Stimulated activated CD8-positive, alpha-beta memory T cell treated with anti-CD3 and anti-CD28 coated beads, Interleukin-15, amount 100 ng/mL, for 24 hours (primary cell): ENCODE measurements around the gene CCDC93.
"Not testable (repeated sequence)": the region's sequence is repeated elsewhere in the genome, so short reads cannot be mapped to it uniquely, and the experiment has no call there.

Experiments
- DNase-seq: peaks from one replicate; pipeline ENCODE4 v3.0.0-alpha.2; 2020; ENCODE audit warnings: low read depth

The CCDC93 gene

GRCh38 chr2:118045286-118045685 is 31.4 kb upstream of the CCDC93 start:
- no peak for DNase-seq

- DNase-seq, result no peak
These were observed 31.0 kb upstream of the CCDC93 start for GRCh38 chr2:118044854-118045253.

- no peak for DNase-seq
These were observed 30.3 kb upstream of the CCDC93 start for GRCh38 chr2:118044103-118044716.

GRCh38 chr2:118040891-118041290 is 27.0 kb upstream of the CCDC93 start:
- DNase-seq, result no peak

DNA sequence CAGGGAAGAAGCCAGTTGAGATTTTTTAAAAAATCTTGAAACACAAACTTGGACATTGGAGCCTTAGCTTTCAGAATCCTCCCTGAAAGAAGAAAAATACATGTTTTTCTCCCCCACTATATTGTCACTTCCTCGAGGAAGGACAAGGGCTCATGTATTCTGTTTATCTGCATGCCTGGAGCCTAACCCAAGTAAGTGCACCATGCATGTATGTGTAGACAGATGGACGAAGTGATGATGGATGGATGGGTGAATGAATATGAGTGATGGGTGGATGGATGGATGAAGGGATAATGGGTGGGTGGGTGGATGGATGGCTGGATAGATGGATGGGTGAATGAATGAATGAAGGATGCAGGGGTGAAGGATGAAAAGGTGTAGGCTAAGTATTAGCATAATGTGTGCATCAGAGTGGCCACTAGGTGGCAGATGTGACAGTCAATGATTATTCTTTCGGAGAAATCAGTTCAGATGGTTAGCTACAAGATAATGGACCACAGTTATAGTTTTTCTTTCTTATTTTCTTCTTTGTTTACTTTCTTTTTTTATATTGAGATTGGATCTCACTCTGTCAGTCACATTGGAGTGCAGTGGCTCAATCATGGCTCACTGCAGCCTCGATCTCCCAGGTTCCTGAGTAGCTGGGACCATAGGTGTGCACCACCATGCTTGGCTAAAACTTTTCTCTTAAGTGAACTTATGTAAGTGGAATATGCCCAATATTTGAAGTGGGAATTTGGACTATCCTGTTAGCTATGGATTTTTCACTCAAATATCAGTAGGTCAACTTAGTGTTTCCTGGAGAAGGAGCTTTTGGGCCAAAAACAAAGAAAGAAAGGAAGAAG is 18.5 kb upstream of the CCDC93 start:
- DNase-seq, result no peak

- DNase-seq, result no peak
These were observed 17.7 kb upstream of the CCDC93 start for GRCh38 chr2:118031566-118031965.

GRCh38 chr2:118029025-118029424 is 15.2 kb upstream of the CCDC93 start:
- DNase-seq, result no peak

- no peak for DNase-seq
These were observed 7.5 kb upstream of the CCDC93 start for GRCh38 chr2:118021356-118021755.

DNA sequence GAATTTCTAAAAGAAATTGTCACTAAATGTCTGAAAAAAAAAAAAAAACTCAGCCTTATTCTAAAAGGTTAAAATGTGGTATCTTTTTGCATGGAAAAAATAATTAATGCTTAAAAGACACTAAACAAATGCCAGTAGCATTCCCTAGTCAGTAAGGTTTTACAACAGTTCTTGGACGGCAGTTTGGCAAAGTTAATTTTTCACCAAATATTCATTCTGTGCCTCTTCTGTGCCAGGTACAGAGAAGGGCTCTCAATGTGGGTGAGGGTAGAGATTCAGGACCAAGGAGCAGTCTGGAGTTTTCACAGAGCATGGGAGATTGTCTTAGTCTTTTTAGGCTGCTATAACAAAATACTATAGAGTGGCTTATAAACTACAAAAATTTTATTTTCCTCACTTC is 6.0 kb upstream of the CCDC93 start:
- DNase-seq, result no peak

- no peak for DNase-seq
These were observed 3.0 kb upstream of the CCDC93 start for GRCh38 chr2:118016911-118017310.

- not testable (repeated sequence) for DNase-seq
These were observed 1.9 kb upstream of the CCDC93 start for GRCh38 chr2:118015761-118016160.

DNA sequence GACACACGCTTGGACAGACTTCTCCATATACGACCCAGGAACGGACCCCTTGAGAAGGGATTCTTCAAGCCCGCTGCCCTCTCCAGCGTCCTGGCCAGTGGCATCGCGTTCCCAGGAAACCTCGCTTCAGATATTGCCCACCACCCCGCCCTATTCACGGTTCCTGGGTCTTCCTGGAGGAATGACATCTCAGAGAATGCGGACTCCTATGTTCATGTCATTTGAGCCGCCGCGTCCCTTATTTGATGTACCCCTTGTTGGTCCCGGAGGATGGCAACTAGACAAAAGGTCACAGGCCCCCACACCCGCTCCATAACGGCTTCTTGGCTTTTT is 588 bp upstream of the CCDC93 start:
- DNase-seq, result no peak

GRCh38 chr2:118013221-118013723 is 598 bp downstream of the CCDC93 start:
- peak; percentile 6 for DNase-seq

DNA sequence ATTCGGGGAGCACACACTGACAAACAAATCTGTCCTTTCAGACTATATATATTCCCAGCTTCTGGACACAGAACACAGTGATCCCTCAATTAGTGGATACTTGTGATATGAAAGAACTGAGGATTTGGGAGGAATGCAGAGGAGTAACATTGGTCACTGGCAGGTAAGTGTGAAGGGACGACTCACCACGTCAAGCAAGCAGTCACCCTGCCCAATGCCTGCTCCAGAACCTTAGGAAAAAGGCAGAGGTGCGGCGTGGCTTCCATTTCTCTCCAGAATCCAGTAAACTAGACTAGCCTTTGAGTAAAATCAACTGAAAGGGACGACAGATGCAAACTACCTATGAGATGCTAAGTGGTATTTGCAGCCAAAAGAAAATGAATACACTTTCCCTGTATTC is 1.1 kb downstream of the CCDC93 start:
- no peak for DNase-seq

- no peak for DNase-seq
These were observed 3.4 kb downstream of the CCDC93 start for GRCh38 chr2:118010473-118010872.

GRCh38 chr2:118006861-118007260 is 7.0 kb downstream of the CCDC93 start:
- DNase-seq, result no peak

- no peak for DNase-seq
These were observed 7.5 kb downstream of the CCDC93 start for GRCh38 chr2:118006326-118006725.

- no peak for DNase-seq
These were observed 10.5 kb downstream of the CCDC93 start for GRCh38 chr2:118003396-118003824.

GRCh38 chr2:118000041-118000440 is 13.8 kb downstream of the CCDC93 start:
- no peak for DNase-seq

- DNase-seq, result no peak
These were observed 15.9 kb downstream of the CCDC93 start for GRCh38 chr2:117997872-117998454.

DNA sequence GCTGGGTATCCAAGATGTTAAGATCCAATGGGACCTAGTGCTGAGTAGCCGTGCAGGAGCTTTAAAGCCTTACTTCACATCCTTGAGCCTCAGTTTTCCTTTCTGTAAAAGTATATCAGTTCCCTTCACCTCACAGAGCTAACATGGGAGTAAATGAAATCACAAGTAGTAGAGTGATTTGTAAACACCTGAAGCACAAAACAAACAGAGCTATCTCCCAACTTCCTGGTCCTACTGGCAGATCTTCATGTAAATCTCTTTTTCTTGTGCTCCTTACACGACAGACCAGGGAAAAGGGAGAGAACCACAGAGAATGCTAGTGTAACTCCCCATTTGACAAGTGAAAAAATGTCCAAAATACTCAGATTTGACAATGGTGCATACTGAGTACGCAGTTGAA is 17.3 kb downstream of the CCDC93 start:
- no peak for DNase-seq

- no peak for DNase-seq
These were observed 19.1 kb downstream of the CCDC93 start for GRCh38 chr2:117994729-117995128.

GRCh38 chr2:117989854-117990438 is 23.9 kb downstream of the CCDC93 start:
- no peak for DNase-seq
